GM18868 (cell line): ENCODE measurements around the gene CHCHD6.
"Not testable (repeated sequence)": the region's sequence is repeated elsewhere in the genome, so short reads cannot be mapped to it uniquely, and the experiment has no call there.

ENCODE experiments used
- ATAC-seq: cut with Tn5 transposase; IDR thresholded peaks from one replicate; pipeline ENCODE4 v1.9.1; 2021; ENCODE audit warnings: mild to moderate bottlenecking, moderate library complexity; ENCODE audit not compliant: unreplicated experiment

Gene CHCHD6

GRCh38 chr3:126765187-126766069 lies 61.4 kb downstream of the CHCHD6 start:
- ATAC-seq: no peak

DNA sequence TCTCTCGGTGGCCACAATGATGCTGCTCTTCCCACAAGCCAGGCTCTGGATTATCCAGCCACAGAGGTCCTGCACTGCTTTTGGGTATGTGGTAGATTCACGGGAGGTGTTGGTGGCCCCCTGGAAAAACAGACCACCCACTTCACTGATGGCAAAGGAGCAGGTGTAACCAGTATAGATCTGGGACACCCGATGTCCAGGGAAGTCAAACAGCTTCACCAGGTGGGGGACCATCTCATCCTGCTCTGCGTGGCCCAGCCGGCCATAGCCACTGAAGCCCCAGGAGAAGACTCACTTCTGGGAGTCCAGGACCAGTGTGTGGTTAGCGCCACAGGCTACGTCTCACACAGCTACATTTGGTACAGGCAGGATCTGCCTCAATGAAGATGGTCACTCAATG lies 62.6 kb downstream of the CHCHD6 start:
- no peak for ATAC-seq

- no peak for ATAC-seq
Observed at GRCh38 chr3:126768903-126769302, 64.9 kb downstream of the CHCHD6 start.

- no peak for ATAC-seq
Observed at GRCh38 chr3:126770096-126770495, 66.1 kb downstream of the CHCHD6 start.

DNA sequence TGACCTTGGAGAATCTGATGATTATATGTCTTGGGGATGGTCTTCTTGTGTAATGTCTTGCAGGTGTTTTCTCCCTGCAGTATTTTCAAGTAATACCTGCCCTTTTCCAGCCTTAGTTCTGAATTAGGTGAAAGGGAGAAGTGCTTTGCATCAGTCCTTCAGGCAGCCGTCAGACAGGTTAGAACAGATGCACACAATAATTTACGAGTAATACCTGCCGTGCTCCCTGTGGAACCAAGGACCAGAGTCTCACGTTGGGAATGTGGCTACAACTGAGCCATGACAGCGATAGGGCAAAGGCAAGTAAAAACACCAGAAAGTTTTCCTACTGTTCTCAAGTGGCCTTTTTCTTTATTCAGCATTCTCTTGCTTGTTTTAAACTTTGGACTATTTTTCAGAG lies 69.1 kb downstream of the CHCHD6 start:
- no peak for ATAC-seq

- ATAC-seq: no peak
Observed at GRCh38 chr3:126773783-126774182, 69.7 kb downstream of the CHCHD6 start.

GRCh38 chr3:126777366-126777765 lies 73.3 kb downstream of the CHCHD6 start:
- no peak for ATAC-seq

DNA sequence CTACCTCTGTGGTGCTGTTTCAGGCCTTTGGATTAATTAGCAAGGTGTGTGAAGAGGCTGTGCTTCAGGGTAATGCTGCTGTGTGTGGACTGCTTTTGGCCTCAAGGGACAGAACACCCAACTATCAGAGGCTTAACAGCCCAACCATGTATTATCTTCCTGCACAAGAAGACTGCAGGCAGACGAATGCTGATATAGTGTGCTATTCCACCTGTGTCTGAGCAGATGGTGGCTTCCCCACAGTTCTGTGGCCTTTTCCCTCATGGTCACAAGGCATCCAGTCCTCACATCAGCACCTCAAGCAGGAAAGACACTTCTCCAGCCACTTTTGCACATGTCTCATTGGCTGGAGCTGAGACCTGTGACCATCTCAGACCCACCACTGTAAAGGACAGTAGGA lies 76.6 kb downstream of the CHCHD6 start:
- no peak for ATAC-seq

DNA sequence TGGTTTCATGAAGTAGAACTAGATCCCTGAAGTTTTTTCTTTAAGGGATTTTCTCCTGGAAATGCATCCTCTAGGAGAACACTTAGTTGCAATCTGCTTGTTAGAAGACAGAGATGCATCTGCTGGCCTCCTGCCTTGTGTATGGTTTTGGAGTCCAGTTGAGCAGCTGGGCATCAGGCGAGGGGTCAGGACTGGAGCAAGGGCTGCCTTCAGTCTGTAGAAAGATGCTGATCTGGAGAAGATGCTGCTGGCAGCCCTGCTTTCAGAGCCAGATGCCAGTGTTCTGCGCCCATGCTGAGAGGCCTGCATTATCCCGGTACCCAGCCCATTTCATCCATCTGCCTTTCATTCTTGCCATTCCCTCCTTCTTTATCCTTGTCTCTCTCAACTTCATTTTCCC lies 77.4 kb downstream of the CHCHD6 start:
- ATAC-seq: no peak

DNA sequence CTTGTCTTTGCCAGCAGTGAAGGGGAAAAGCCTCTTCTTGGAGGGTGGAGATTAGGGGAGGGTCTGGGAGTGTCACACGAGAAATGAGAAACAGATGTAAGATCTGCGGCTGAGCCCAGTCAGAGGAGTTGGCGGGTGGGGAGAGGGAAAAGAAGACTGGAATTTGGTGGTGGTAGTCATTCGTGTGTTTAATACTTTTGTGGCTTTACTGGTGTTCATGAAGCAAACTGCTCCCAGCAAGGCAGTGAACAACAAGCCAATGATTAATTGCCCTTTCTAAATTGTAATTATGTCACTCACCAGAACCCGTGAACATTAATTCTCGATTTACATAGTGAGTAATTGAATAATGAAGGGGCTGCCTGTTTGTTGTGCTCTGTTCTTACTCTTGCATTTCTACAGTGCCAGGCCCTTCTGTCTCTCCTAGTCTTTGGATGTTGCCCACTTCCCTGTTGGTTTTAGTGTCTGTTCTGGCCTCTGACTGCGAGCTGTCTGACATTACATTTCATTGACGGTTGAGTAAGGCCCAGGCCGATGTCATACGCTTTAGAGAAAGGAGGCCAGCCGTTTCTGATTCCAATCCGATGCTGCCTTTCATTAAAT lies 78.0 kb downstream of the CHCHD6 start:
- ATAC-seq: no peak

- no peak for ATAC-seq
Observed at GRCh38 chr3:126782536-126782935, 78.5 kb downstream of the CHCHD6 start.

GRCh38 chr3:126784254-126784653 lies 80.2 kb downstream of the CHCHD6 start:
- ATAC-seq: no peak

GRCh38 chr3:126791320-126791719 lies 87.3 kb downstream of the CHCHD6 start:
- not testable (repeated sequence) for ATAC-seq

DNA sequence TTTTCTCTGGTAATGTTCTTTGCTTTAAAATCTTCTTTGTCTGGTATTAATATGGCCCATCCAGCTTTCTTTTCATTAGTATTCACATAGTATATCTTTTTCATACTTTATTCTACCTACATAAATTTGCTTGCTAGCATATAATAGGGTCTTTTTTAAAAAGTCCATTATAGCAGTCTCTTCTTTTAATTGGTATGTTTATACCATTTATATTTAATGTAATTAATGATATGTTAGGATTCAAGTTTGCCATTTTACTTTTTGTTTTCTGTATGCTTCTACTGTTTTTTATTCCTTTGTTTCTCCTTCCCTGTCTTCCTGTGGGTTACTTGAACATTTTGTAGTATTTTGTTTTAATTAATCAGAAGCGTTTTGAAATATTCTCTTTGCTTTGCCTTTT lies 89.0 kb downstream of the CHCHD6 start:
- ATAC-seq: no peak

GRCh38 chr3:126797563-126797962 lies 93.5 kb downstream of the CHCHD6 start:
- ATAC-seq: no peak

- ATAC-seq: no peak
Observed at GRCh38 chr3:126798521-126798920, 94.5 kb downstream of the CHCHD6 start.

DNA sequence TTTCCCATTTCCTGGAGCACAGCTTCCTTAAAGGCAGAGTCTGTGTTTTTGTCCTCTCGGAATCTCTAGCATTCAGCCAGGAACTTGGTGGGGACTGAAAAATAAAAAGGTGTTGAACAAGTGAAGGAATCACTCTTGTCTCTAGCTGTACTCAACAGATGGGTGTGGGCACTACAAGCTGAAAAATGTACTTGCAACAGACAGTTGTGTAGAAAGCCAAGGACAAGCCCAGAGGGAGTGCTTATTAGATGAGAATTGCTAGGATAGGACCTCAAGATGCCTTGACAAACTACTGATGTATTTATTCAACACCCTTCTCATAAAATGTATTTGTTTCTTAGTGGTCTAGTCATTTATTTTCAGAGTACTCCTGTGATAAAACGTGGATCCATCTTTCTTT lies 95.1 kb downstream of the CHCHD6 start:
- no peak for ATAC-seq

DNA sequence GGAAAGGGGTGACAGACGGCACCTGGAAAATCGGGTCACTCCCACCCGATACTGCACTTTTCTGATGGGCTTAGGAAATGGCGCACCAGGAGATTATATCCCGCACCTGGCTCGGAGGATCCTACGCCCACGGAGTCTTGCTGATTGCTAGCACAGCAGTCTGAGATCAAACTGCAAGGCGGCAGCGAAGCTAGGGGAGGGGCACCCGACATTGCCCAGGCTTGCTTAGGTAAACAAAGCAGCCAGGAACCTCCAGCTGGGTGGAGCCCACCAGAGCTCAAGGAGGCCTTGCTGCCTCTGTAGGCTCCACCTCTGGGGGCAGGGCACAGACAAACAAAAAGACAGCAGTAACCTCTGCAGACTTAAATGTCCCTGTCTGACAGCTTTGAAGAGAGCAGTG lies 97.3 kb downstream of the CHCHD6 start:
- not testable (repeated sequence) for ATAC-seq

DNA sequence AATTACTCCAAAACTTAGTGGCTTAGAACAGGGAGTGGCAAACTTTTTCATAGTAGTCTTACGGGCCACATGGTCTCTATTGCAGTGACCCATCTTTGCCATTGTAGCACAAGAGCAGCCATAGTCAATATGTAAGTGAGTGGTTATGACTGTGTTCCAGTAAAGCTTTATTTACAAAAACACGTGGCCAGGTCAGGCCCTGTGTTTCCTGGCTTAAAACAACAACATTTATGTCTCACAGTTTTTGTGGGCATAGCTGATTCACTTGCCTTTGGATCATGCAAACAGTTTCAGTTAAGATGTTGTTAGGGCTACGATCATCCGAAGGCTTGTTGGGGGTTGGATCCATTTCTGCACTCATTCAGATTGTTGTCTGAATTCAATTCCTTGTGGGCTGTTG lies 103.8 kb downstream of the CHCHD6 start:
- ATAC-seq: no peak

- no peak for ATAC-seq
Observed at GRCh38 chr3:126811530-126811929, 107.5 kb downstream of the CHCHD6 start.

GRCh38 chr3:126816298-126816697 lies 112.3 kb downstream of the CHCHD6 start:
- ATAC-seq: no peak

DNA sequence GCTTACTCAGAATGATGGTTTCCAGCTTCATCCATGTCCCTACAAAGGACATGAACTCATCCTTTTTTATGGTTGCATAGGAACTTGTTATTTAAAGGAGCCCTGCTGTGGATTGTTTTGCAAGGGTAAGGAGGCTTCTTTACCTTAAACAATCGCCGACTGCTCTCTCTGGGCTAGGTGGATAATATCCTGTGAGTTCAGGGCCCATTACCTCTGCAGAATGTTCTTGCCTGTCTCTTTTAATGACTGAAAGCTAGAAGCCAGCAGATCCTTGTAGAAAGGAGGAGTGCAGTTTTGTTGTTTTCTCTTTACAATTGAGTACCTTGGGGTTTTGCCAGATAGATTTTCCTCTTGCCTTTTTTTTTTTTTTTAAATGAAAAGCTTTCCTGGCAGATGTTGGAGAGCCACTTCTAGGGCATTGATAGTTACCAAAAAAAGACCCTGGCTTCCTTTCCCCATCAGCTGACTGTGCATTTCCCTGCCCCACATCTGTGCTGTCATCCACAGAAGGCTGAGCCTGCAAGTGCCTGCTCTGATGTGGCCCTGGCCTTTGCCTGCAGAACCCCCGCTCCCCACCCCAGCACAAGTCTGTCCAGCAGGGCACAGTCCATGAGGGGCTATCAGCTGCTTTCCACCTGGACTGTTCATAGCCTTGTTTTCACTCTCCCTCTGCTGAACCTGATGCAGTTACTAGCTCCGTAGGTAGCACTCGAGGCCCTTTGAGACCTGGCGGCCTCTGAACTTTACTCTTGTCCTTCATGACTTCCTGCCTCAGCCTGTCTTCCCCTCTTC lies 113.1 kb downstream of the CHCHD6 start:
- no peak for ATAC-seq
